ENCODE data around the gene GREB1L. TPM values are rescaled to one million over a fixed set of nuclear protein-coding genes. Genes with fewer than 3 reads are reported as not detected.

Gene GREB1L
- polyA plus RNA-seq, 1 donor from 2014 or later = 23.3 TPM

- no peak overlapping the region for H3K4me2 ChIP-seq (ENCODE audit: low read length)
- no peaks in the 10 kb centered on the region for H4K20me1 ChIP-seq (ENCODE audit: insufficient read depth)
- no peaks in the 10 kb centered on the region for H3K9me3 ChIP-seq (ENCODE audit: low read length)
- no peak overlapping the region for H3K9ac ChIP-seq (ENCODE audit: low read length)
- H3K79me2 ChIP-seq (replicated peaks; ENCODE audit: insufficient read depth, low read length) = no peaks in the 10 kb centered on the region
- H3F3A ChIP-seq (ENCODE audit: insufficient read depth, low read length, poor library complexity, severe bottlenecking) = no peaks in the 10 kb centered on the region
- no peak overlapping the region for H3K27ac ChIP-seq (ENCODE audit: low read length)
- H3K4me3 ChIP-seq (ENCODE audit: low read length) = no peak overlapping the region
- TF ChIP-seq SMC3 (conservative IDR thresholded peaks at IDR 0.05; ENCODE audit: poor library complexity) (no peak), CTCF (IDR thresholded peaks at IDR 0.05; ENCODE audit: poor library complexity, severe bottlenecking) (peak; percentile 33), REST (IDR thresholded peaks at IDR 0.05; ENCODE audit: borderline replicate concordance) (no peak), MXI1 (conservative IDR thresholded peaks at IDR 0.05; ENCODE audit: poor library complexity, severe bottlenecking) (no peak)
- no peak overlapping the region for H2AFZ ChIP-seq (ENCODE audit: low read depth, low read length)
- no peaks in the 10 kb centered on the region for H3K27me3 ChIP-seq (ENCODE audit: insufficient read depth, low read depth, low read length)
- no peaks in the 10 kb centered on the region for H3K9me2 ChIP-seq (ENCODE audit: insufficient read depth, low read length)
- peaks cover 7% of the 10 kb centered on the region for H3K36me3 ChIP-seq (ENCODE audit: insufficient read depth, low read length)
Measured at GRCh38 chr18:21489119-21489750, 247.2 kb downstream of the GREB1L start.

- Histone ChIP-seq H3K9ac (ENCODE audit: low read length) (no peak overlapping the region), H3F3A (ENCODE audit: insufficient read depth, low read length, poor library complexity, severe bottlenecking) (no peaks in the 10 kb centered on the region), H4K20me1 (ENCODE audit: insufficient read depth) (no peaks in the 10 kb centered on the region), H3K27ac (ENCODE audit: low read length) (no peak overlapping the region), H3K79me2 (replicated peaks; ENCODE audit: insufficient read depth, low read length) (no peaks in the 10 kb centered on the region), H3K4me3 (ENCODE audit: low read length) (no peak overlapping the region), H3K9me2 (ENCODE audit: insufficient read depth, low read length) (no peaks in the 10 kb centered on the region), H3K9me3 (ENCODE audit: low read length) (no peaks in the 10 kb centered on the region), H3K36me3 (ENCODE audit: insufficient read depth, low read length) (peaks cover 7% of the 10 kb centered on the region), H2AFZ (ENCODE audit: low read depth, low read length) (no peak overlapping the region), H3K4me2 (ENCODE audit: low read length) (no peak overlapping the region), H3K27me3 (ENCODE audit: insufficient read depth, low read depth, low read length) (no peaks in the 10 kb centered on the region)
- TF ChIP-seq REST (IDR thresholded peaks at IDR 0.05; ENCODE audit: borderline replicate concordance) (no peak), EP300 (conservative IDR thresholded peaks at IDR 0.05; ENCODE audit: poor library complexity, severe bottlenecking) (no peak), POLR2AphosphoS5 (IDR thresholded peaks at IDR 0.05) (no peak), TAF1 (IDR thresholded peaks at IDR 0.05; ENCODE audit: low read depth) (no peak), CTCF (IDR thresholded peaks at IDR 0.05; ENCODE audit: poor library complexity, severe bottlenecking) (no peak), MXI1 (conservative IDR thresholded peaks at IDR 0.05; ENCODE audit: poor library complexity, severe bottlenecking) (no peak), EZH2 (IDR thresholded peaks at IDR 0.05; ENCODE audit: borderline replicate concordance, insufficient read depth, low read length, poor library complexity, severe bottlenecking) (no peak), RAD21 (conservative IDR thresholded peaks at IDR 0.05) (no peak), SMC3 (conservative IDR thresholded peaks at IDR 0.05; ENCODE audit: poor library complexity) (no peak)
Measured at GRCh38 chr18:21489919-21490495, 248.0 kb downstream of the GREB1L start.
